T-helper 1 cell (primary cell): ENCODE results near the gene ZNF433.
"Not testable (repeated sequence)": the region's sequence is repeated elsewhere in the genome, so short reads cannot be mapped to it uniquely, and the experiment has no call there.

ENCODE experiments used
- DNase-seq, 5 donors: peaks; one replicate each; pipeline ENCODE4 v3.0.0-alpha.2; 2012 to 2020
- total RNA-seq, 4 donors: gene quantifications; one replicate each; lab custom pipeline; 2026; lab: John Stamatoyannopoulos, UW

ZNF433 gene
- total RNA-seq = 0.15 to 1.9 (median 0.78) reads per million in 4 donors

- peak; percentile 36 to 60 (median 42) for DNase-seq
Observed at GRCh38 chr19:12035220-12036172, at the start of gene ZNF433. TSS of gene ZNF433 (minus strand) at chr19:12035679. CDS start at chr19:12035539, 140 bp downstream.

- DNase-seq = not testable (repeated sequence)
Observed at GRCh38 chr19:12083336-12083735, 47.9 kb upstream of the ZNF433 start.

GRCh38 chr19:12077375-12077774 lies 41.9 kb upstream of the ZNF433 start:
- DNase-seq = no peak

- DNase-seq = not testable (repeated sequence)
Observed at GRCh38 chr19:12076331-12076730, 40.9 kb upstream of the ZNF433 start.

- no peak for DNase-seq
Observed at GRCh38 chr19:12075538-12076139, 40.2 kb upstream of the ZNF433 start.

- DNase-seq = peak; percentile 33 to 65 (median 55)
Observed at GRCh38 chr19:12064590-12065538, 29.4 kb upstream of the ZNF433 start, which contains the start of gene ZNF844. TSS of gene ZNF844 (plus strand) at chr19:12064731. CDS start at chr19:12064874, 143 bp downstream.

- DNase-seq = no peak
Observed at GRCh38 chr19:12055784-12056183, 20.3 kb upstream of the ZNF433 start.

GRCh38 chr19:12052497-12053169 lies 17.2 kb upstream of the ZNF433 start, which contains the start of gene ZNF878:
TSS of gene ZNF878 (minus strand) at chr19:12052961. CDS start at chr19:12052801, 160 bp downstream.
- DNase-seq = peak in 2 of 5 donors; percentile 37 to 65

- no peak for DNase-seq
Observed at GRCh38 chr19:12052091-12052496, 16.6 kb upstream of the ZNF433 start.

GRCh38 chr19:12047868-12048267 lies 12.4 kb upstream of the ZNF433 start:
- no peak for DNase-seq

- no peak for DNase-seq
Observed at GRCh38 chr19:12043752-12044422, 8.4 kb upstream of the ZNF433 start.

GRCh38 chr19:12042893-12043292 lies 7.4 kb upstream of the ZNF433 start:
- no peak for DNase-seq

GRCh38 chr19:12034620-12035019 lies 859 bp downstream of the ZNF433 start:
- DNase-seq = no peak

- no peak for DNase-seq
Observed at GRCh38 chr19:12034198-12034597, 1.3 kb downstream of the ZNF433 start.

- no peak for DNase-seq
Observed at GRCh38 chr19:12015753-12016116, 19.7 kb downstream of the ZNF433 start.

GRCh38 chr19:12015015-12015752 lies 20.3 kb downstream of the ZNF433 start:
- DNase-seq = no peak

GRCh38 chr19:12000152-12000981 lies 35.1 kb downstream of the ZNF433 start:
- peak in 1 of 5 donors; percentile 61 for DNase-seq

GRCh38 chr19:11995174-11995573 lies 40.3 kb downstream of the ZNF433 start:
- DNase-seq = no peak

GRCh38 chr19:11991921-11992320 lies 43.6 kb downstream of the ZNF433 start:
- DNase-seq = not testable (repeated sequence)

- DNase-seq = no peak
Observed at GRCh38 chr19:11989112-11989456, 46.4 kb downstream of the ZNF433 start.
